Kidney capillary endothelial cell (primary cell): ENCODE data around the gene PNMA8A.
A peak's percentile ranks its signal among the peaks of the same experiment; 100 is the strongest.

Experiments used
- DNase-seq: peaks from one replicate; pipeline ENCODE4 v3.0.0-alpha.2; 2018; ENCODE audit warnings: low spot score

The PNMA8A gene

DNA sequence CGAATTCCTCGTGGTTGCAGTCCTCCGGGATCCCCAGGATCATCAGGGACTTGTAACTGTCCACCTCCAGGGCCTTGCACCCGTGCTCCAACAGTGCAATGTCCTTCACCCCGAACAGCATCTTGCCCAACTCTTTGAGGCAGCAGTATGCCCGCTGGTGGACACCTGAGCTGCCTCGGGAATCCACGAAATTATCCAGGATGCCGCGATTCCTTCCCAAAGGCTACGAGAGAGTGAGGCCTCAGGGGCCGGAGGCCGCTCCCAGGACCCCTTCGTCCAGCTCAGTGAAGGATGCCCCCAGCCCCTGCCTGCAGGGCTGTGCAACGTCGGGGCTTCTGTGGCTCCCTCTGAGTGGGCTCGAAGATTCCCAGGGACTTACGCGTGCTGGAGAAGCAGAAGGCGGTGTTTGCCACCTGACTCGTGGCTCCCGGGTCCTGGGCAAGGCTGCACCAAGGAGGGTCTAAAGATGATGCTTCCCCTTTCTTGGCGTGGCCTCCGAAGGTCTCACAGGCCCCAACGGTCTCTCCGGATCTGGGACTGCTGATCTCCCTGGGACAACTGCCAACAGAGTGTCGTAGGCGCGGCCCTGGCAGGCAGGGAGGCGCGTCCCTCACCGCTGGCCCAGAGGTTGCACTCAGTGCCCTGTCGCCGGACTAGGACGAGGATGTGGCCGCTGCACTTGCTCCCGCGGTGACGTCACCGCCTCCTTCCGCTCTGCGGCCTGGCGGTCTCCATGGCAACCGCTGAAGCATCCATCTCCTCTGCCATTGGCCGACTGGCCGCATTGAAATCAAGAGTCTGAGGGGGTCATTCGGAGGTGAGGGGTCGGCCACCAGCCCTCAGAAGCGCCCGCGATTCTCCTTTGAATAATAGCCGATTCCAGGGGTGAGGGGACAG lies 42.9 kb downstream of the PNMA8A start, which contains the start of gene PNMA8C:
Gene PNMA8C (minus strand): TSS at position 698 of the 897 bp plus-strand sequence. CDS start 577 bp downstream, at position 121.
- DNase-seq = peak; percentile 85

DNA sequence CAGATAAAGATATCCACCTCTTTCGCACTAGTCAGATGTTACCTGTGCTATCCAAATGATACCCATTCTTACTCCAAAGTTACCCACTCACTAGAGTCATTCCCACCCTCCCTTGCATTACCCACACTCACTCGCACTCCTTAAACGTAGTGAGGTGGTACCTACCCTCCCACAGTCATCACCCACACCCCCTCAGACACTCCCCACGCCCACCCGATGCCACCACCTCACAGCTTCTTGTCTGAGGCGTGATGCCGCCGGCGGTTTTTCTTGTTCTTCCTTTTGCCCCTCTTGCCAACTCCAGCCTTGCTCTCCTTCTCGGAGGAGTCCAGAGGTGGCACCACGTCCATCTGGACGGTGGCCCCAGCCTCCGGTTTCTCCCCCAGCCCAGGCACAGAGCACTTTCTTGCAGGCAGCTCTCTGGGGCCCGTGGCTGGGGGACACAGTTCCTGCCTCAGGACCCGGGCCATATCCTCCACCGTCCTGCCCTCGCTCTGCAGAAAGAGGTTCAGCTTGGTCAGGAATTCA lies 43.8 kb downstream of the PNMA8A start:
- no peak for DNase-seq

- DNase-seq = peak; percentile 55
These were observed 44.7 kb downstream of the PNMA8A start for GRCh38 chr19:46426506-46427162.

DNA sequence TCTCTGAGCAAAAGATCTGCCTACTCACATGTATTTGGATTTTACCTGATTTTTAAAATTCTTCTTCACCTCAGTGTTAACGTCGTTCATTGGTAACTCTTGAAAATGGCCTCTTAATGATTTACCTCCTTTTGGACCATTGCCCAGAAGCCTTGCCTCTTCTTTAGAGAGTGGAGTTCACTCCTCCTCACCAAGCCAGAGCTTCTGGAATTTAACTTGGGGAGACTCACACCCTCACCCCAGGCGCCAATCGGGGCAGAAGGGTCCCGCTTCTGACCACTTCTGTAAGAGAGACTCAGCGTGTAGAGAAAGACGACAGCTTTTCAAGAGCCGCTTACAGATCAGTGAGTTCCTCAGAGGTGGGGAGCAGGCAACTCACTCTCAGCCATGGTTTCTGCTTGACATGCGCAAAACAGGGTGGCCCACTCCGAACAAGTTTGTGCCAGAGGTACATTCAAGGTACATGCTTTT lies 45.3 kb downstream of the PNMA8A start:
- no peak for DNase-seq

DNA sequence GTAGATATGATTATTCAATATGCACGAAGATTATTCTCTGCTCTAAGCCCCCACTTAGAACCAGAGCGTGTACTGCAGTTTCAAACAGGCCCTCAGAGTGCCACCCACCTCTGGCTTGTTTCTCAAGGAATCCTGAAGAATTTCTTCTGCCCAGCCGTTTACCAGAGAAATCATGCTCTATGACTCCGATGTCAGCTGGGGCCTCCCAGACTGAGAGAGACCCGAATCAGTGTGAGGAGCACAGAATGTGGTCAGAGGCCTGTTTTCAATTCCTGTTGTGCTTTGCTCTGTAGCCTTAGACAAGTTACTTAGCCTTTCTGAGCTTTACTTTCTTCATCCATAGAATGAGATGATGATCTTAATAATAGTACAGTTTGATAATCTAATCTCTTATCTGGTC lies 48.2 kb downstream of the PNMA8A start:
- no peak for DNase-seq

DNA sequence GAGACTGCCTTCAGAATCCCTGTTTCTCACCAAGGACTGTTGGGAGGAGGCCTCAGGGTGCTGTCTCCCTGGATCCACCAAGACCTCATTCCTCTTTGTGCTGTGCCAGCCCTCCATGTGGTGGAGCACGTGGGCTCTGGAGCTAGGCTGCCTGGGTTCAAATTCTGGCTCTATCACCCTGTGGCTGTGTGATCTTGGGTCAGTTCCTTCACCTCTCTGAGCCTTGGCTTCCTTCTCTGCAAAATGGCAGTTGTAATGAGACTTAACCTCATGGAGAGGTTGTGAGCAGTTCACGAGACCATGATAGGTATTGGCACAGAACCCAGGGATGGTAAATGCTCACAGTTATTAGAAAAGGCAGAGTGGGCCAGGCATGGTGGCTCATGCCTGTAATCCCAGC lies 49.0 kb downstream of the PNMA8A start:
- DNase-seq = no peak

- no peak for DNase-seq
These were observed 51.3 kb downstream of the PNMA8A start for GRCh38 chr19:46420056-46420455.
